IPS-15b (cell line): ENCODE measurements around the gene PITPNC1.
"Not testable (repeated sequence)": the region's sequence is repeated elsewhere in the genome, so short reads cannot be mapped to it uniquely, and the experiment has no call there.

ENCODE experiments used
- H3K27me3 ChIP-seq: one replicate; pipeline ENCODE4 v1.6.1; 2013; ENCODE audit warnings: low read length; ENCODE audit not compliant: control insufficient read depth, insufficient read depth
- H3K36me3 ChIP-seq: one replicate; pipeline ENCODE4 v1.6.1; 2013; ENCODE audit warnings: low read length; ENCODE audit not compliant: control insufficient read depth, insufficient read depth
- H3K4me1 ChIP-seq: one replicate; pipeline ENCODE4 v1.6.1; 2013; ENCODE audit warnings: mild to moderate bottlenecking, low read length; ENCODE audit not compliant: control insufficient read depth, insufficient read depth
- H3K4me3 ChIP-seq: one replicate; pipeline ENCODE4 v1.5.1; 2013; ENCODE audit warnings: low read depth, low read length
- H3K9ac ChIP-seq: one replicate; pipeline ENCODE4 v1.6.1; 2013; ENCODE audit warnings: low read depth, mild to moderate bottlenecking, low read length
- H3K9me3 ChIP-seq: one replicate; pipeline ENCODE4 v1.6.1; 2013; ENCODE audit warnings: mild to moderate bottlenecking, low read length; ENCODE audit not compliant: control insufficient read depth, insufficient read depth

PITPNC1 gene

GRCh38 chr17:67374329-67375053 lies 2.6 kb upstream of the PITPNC1 start:
- H3K9ac ChIP-seq, result no peak overlapping the region
- H3K4me3 ChIP-seq, result no peak overlapping the region
- H3K27me3 ChIP-seq, result peaks cover 8% of the 10 kb centered on the region
- H3K9me3 ChIP-seq, result no peaks in the 10 kb centered on the region
- peaks cover 2% of the 10 kb centered on the region for H3K36me3 ChIP-seq
- peaks cover 11% of the 10 kb centered on the region for H3K4me1 ChIP-seq

DNA sequence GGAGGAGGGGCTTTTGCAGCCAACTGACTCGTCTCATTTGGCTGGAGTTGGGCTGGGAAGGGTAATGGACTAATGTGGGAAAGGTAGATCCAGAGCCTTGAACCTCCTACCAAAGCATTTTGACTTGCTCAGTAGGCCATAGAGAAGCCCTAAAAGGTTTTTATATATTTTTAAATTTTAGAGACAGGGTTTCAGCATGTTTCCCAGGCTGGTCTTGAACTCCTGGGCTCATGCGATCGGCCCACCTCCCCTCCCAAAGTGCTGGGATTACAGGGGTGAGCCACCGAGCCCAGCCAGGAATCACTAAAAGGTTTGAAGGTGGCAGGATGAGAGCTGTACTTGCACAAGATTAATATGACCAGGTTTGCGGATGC lies 2.0 kb upstream of the PITPNC1 start:
- Histone ChIP-seq H3K4me1 (peaks cover 14% of the 10 kb centered on the region), H3K27me3 (peaks cover 10% of the 10 kb centered on the region), H3K4me3 (no peak overlapping the region), H3K36me3 (peaks cover 5% of the 10 kb centered on the region), H3K9me3 (no peaks in the 10 kb centered on the region), H3K9ac (no peak overlapping the region)

DNA sequence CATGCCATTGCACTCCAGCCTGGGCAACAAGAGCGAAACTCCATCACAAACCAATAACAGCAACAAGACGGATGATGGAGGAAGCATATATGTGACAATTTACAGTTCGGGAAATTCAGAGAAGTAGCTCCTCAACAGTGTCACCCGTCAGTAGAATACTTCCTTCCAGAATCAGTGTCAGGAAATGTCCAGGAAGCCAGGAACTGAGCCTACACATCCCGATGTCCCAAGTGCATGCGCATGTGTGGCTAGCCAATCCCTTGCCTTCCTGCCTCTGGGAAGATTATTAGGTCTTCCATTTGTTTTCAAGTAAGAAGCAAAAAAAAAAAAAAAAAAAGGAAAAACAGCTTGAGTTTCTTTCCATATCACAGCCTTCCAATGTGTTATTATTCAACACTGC lies 1.4 kb upstream of the PITPNC1 start:
- Histone ChIP-seq H3K4me3 (no peak overlapping the region), H3K4me1 (peaks cover 14% of the 10 kb centered on the region), H3K27me3 (peaks cover 10% of the 10 kb centered on the region), H3K9ac (no peak overlapping the region), H3K9me3 (no peaks in the 10 kb centered on the region), H3K36me3 (peaks cover 5% of the 10 kb centered on the region)

GRCh38 chr17:67376415-67376736 lies 705 bp upstream of the PITPNC1 start:
- Histone ChIP-seq H3K9ac (peak overlapping the region; percentile 66), H3K27me3 (peaks cover 10% of the 10 kb centered on the region), H3K4me3 (peak overlapping the region; percentile 91), H3K9me3 (no peaks in the 10 kb centered on the region), H3K4me1 (peaks cover 14% of the 10 kb centered on the region), H3K36me3 (peaks cover 5% of the 10 kb centered on the region)

DNA sequence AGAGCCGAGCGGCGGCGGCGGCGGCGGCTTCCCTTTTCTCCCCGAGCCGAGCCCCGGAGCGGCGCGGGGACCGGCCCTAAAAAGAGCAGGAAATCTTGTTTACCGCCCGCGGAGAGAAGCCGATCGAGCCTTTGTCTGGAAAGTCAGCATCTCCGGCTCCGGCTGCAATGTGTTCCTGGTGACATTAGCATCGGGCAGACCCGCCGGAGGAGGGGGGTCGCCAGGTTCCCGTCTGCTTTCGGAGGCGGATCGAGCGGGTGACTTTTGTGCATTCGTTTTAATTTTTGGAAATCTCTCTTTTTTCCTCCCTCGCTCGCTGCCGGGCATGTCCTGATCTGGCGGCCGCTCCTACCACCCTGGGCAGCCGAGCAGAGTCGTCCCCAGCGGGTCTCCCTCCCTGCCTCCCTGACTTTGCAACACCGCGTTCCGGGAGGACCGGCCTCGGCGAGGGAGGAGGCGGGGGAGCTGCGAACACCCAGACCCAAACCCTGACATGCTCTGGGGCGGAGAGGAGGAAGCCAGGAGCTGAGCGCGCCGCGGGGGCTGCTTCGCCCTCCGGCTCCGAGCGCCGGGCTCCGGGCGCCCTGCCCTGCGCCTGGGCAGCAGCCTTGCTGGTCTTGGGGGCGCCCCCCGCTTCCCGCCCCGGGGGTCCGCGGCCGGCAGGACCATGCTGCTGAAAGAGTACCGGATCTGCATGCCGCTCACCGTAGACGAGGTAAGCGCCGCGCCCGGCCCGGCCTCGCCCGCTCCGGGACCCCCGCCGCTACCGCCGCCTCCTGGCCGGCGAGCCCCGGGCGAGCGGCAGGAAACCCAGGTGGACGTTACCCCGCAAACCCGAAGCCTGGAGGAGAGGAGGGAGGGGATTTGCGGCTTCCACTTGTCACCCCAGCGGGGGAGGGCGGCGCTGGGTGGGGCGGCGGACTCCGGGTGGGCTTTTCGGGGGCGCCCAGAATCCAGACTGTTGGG lies 690 bp downstream of the PITPNC1 start:
- no peaks in the 10 kb centered on the region for H3K9me3 ChIP-seq
- peak overlapping the region; percentile 70 for H3K9ac ChIP-seq
- H3K36me3 ChIP-seq, result peaks cover 5% of the 10 kb centered on the region
- peak overlapping the region; percentile 91 for H3K4me3 ChIP-seq
- peaks cover 10% of the 10 kb centered on the region for H3K27me3 ChIP-seq
- peaks cover 14% of the 10 kb centered on the region for H3K4me1 ChIP-seq

DNA sequence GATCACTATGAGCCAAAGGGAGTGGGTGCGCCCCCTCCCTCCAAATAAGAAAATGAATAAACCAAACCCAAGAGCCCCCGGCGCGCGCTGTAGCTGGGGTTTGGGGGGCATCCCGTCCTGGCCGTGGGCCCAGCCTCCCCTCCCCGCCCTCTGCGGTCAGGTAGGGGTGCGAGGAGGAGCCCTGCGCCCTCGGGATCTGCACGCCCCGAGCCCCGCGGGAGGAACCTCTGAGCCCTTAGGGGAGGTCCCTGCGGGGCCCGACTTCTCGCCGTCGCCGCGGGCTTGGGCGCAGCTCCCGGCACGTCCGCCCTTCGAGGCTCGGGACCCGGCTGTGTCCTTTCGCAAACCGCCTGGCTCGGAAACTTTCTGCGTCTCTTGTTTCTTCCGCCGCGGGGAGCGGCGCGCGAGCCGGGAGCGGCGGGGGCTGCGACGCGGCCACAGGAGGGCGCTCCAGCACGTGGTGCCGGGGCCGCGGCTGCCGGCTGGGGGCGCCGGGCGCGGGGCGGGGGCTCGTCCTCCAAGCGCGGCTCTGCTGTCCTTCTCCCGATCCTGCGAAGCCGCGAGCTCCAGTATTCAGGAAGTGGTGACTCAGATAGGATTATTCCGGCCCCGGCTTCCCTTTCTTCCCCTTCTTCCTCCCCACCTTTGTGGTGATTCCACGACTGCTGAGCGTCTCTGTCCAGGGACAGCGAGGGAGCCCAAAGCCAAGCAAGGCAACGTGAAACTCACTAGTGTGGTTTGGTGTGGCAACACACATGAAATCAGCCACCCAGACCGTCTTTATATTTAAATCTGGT lies 1.6 kb downstream of the PITPNC1 start:
- peaks cover 14% of the 10 kb centered on the region for H3K4me1 ChIP-seq
- H3K4me3 ChIP-seq, result peak overlapping the region; percentile 91
- H3K27me3 ChIP-seq, result peaks cover 10% of the 10 kb centered on the region
- no peaks in the 10 kb centered on the region for H3K9me3 ChIP-seq
- H3K9ac ChIP-seq, result peak overlapping the region; percentile 87
- peaks cover 5% of the 10 kb centered on the region for H3K36me3 ChIP-seq

GRCh38 chr17:67379251-67379630 lies 2.2 kb downstream of the PITPNC1 start:
- peaks cover 14% of the 10 kb centered on the region for H3K4me1 ChIP-seq
- peaks cover 10% of the 10 kb centered on the region for H3K27me3 ChIP-seq
- no peaks in the 10 kb centered on the region for H3K9me3 ChIP-seq
- H3K9ac ChIP-seq, result peak overlapping the region; percentile 87
- H3K4me3 ChIP-seq, result peak overlapping the region; percentile 73
- peaks cover 5% of the 10 kb centered on the region for H3K36me3 ChIP-seq

- Histone ChIP-seq H3K9me3 (no peaks in the 10 kb centered on the region), H3K4me1 (peaks cover 9% of the 10 kb centered on the region), H3K4me3 (no peak overlapping the region), H3K9ac (no peak overlapping the region), H3K27me3 (peaks cover 4% of the 10 kb centered on the region), H3K36me3 (peaks cover 5% of the 10 kb centered on the region)
These were observed 4.8 kb downstream of the PITPNC1 start for GRCh38 chr17:67381929-67382257.

DNA sequence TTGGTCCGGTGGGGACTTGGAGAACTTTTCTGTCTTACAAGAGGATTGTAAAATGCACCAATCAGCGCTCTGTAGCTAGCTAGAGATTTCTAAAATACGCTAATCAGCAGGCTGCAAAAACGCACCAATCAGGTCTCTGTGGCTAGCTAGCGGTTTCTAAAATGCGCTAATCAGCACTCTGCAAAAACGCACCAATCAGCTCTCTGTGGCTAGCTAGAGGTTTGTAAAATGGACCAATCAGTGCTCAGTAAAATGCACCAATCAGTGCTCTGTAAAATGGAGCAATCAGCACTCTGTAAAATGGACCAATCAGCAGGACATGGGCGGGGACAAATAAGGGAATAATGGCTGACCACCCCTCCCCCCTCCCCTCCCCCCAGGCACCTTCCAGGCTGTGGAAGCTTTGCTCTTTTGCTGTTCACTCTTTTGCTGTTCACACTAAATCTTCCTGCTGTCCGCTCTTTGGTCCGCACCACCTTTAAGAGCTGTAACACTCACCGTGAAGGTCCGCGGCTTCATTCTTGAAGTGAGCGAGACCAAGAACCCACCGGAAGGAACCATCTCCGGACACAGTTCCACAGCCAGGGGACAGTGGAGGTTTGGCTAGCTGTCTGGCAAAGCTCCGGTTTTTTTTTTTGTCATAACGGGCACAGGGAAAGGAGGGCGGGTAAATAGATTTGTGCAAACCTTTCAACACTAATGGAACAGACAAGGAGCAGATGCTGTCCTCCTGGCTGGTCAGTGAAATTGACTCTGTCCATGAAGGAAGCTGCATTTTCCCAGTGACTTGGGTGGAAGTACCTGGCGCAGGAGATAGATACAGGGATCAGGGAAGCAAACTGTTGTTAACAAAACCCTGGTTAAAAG lies 8.3 kb downstream of the PITPNC1 start:
- Histone ChIP-seq H3K27me3 (no peaks in the 10 kb centered on the region), H3K4me3 (no peak overlapping the region), H3K9ac (no peak overlapping the region), H3K9me3 (no peaks in the 10 kb centered on the region), H3K4me1 (peaks cover 4% of the 10 kb centered on the region), H3K36me3 (no peaks in the 10 kb centered on the region)

DNA sequence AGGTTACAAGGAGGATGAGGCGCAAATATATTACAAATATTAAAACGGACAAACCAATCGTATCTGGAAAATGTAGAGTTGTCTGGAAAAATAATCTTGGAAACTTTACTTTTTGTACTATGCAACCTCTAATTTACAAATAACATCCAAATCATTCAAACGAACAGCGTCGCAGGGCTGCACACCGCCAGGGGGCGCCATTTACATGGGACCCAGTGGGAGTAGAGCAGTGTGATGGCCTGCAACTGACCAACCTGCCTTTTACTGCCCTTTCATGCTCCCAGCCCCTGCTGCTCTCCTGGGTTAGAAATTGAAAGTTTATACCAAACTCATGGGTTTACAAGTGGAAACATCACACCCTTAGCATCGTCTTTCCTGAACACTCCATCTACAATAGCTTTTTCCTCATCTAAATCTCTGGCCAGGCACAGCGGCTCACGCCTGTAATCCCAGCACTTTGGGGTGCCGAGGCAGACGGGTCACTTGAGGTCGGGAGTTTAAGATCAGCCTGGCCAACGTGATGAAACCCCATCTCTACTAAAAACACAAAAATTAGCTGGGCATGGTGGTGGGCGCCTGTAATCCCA lies 10.0 kb downstream of the PITPNC1 start:
- H3K36me3 ChIP-seq, result no peaks in the 10 kb centered on the region
- no peak overlapping the region for H3K4me3 ChIP-seq
- peaks cover 4% of the 10 kb centered on the region for H3K4me1 ChIP-seq
- no peaks in the 10 kb centered on the region for H3K27me3 ChIP-seq
- no peaks in the 10 kb centered on the region for H3K9me3 ChIP-seq
- H3K9ac ChIP-seq, result no peak overlapping the region

DNA sequence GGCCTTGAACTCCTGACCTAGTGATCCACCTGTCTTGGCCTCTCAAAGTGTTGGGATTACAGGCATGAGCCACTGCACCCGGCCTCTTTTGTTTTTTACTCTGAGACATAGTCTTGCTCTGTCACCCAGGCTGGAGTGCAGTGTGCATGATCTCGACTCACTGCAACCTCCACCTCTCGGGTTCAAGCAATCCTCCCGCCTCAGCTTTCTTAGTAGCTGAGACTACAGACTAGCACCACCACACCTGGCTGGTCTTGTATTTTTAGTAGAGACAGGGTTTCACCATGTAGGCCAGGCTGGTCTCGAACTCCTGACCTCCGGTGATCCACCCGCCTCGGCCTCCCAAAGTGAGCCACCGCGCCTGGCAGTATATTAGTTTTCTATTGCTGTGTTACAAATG lies 11.5 kb downstream of the PITPNC1 start:
- not testable (repeated sequence) for H3K27me3 ChIP-seq, H3K4me3 ChIP-seq, H3K4me1 ChIP-seq

More for the DNA sequence above, 11.5 kb downstream of the PITPNC1 start:
- not testable (repeated sequence) for H3K9ac ChIP-seq, H3K36me3 ChIP-seq, H3K9me3 ChIP-seq
